NCI-H187 treated with DMSO at 0.1 percent for 48 hours (cell line): Measurements from ENCODE around the gene ARRB1.
"Not testable (repeated sequence)": the region's sequence is repeated elsewhere in the genome, so short reads cannot be mapped to it uniquely, and the experiment has no call there.

Source experiments
- DNase-seq: peaks from one replicate; lab custom pipeline; 2025; lab: John Stamatoyannopoulos, UW

ARRB1 gene

GRCh38 chr11:75344186-75344585, 7.3 kb downstream of the ARRB1 start:
- no peak for DNase-seq

GRCh38 chr11:75342966-75343870, 8.2 kb downstream of the ARRB1 start:
- peak; percentile 48 for DNase-seq

- DNase-seq = no peak
These were observed 9.1 kb downstream of the ARRB1 start for GRCh38 chr11:75342231-75342918.

GRCh38 chr11:75341612-75342011, 9.8 kb downstream of the ARRB1 start:
- no peak for DNase-seq

- DNase-seq = no peak
These were observed 11.6 kb downstream of the ARRB1 start for GRCh38 chr11:75339685-75340409.

- DNase-seq = no peak
These were observed 12.8 kb downstream of the ARRB1 start for GRCh38 chr11:75338516-75339208.

GRCh38 chr11:75337195-75337654, 14.2 kb downstream of the ARRB1 start:
- DNase-seq = no peak

- DNase-seq = no peak
These were observed 16.5 kb downstream of the ARRB1 start for GRCh38 chr11:75334976-75335375.

GRCh38 chr11:75334402-75334891, 17.0 kb downstream of the ARRB1 start:
- DNase-seq = no peak

GRCh38 chr11:75333807-75334140, 17.7 kb downstream of the ARRB1 start:
- DNase-seq = no peak

GRCh38 chr11:75333022-75333806, 18.2 kb downstream of the ARRB1 start:
- no peak for DNase-seq

GRCh38 chr11:75331761-75332160, 19.7 kb downstream of the ARRB1 start:
- not testable (repeated sequence) for DNase-seq

- not testable (repeated sequence) for DNase-seq
These were observed 20.2 kb downstream of the ARRB1 start for GRCh38 chr11:75331304-75331703.

- not testable (repeated sequence) for DNase-seq
These were observed 20.6 kb downstream of the ARRB1 start for GRCh38 chr11:75330886-75331285.

GRCh38 chr11:75330291-75330690, 21.2 kb downstream of the ARRB1 start:
- no peak for DNase-seq

GRCh38 chr11:75328426-75329277, 22.8 kb downstream of the ARRB1 start:
- peak; percentile 51 for DNase-seq

- DNase-seq = no peak
These were observed 25.0 kb downstream of the ARRB1 start for GRCh38 chr11:75326439-75326810.

- no peak for DNase-seq
These were observed 25.6 kb downstream of the ARRB1 start for GRCh38 chr11:75325713-75326438.

GRCh38 chr11:75324740-75325139, 26.7 kb downstream of the ARRB1 start:
- DNase-seq = no peak
